ENCODE data around the gene DISP2. TPM values are rescaled to one million over a fixed set of nuclear protein-coding genes. Genes with fewer than 3 reads are reported as not detected.
A peak's percentile ranks its signal among the peaks of the same experiment; 100 is the strongest.

The DISP2 gene
- total RNA-seq, 1 experiment from 2014 or later: 0.35 TPM

DNA sequence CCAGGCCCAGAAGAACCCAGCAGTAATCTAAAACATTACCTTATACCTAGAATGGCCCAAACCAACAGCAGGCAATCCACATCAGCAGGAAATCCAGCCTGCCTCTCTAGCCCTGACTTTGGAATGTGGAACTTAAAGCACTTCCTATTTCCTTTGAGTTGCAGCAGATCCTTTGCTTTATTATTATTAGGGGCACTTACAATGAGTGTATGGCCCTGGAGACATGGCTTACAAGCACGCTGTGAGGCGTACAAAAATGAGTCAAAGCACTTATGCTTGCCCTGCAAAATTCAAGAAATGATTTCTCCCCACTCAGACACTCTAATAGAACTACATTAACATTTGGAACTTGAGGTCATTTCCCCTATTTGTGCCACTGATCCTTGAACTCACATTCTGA is 15.0 kb downstream of the DISP2 start:
- intact Hi-C loops (cut with micrococcal nuclease; ENCODE audit: unreplicated experiment): no loop called here
- Histone ChIP-seq H3K9me3 (ENCODE audit: insufficient read depth, low read depth) (no peaks in the 10 kb centered on the region), H3K9me2 (ENCODE audit: insufficient read depth) (no peaks in the 10 kb centered on the region), H3K27ac (no peak overlapping the region), H3K4me1 (replicated peaks; ENCODE audit: insufficient read depth) (no peaks in the 10 kb centered on the region), H3K79me2 (ENCODE audit: low read depth) (no peaks in the 10 kb centered on the region), H3K36me3 (ENCODE audit: low read depth) (no peaks in the 10 kb centered on the region), H4K20me1 (ENCODE audit: insufficient read depth) (no peaks in the 10 kb centered on the region), H3K4me3 (no peak overlapping the region), H3K4me2 (no peak overlapping the region), H2AFZ (no peak overlapping the region), H3F3A (ENCODE audit: insufficient read depth, low read depth) (no peaks in the 10 kb centered on the region), H3K27me3 (ENCODE audit: insufficient read depth, low read depth) (no peaks in the 10 kb centered on the region)
- BruUV-seq (replicated peaks): no TSS peak
- ChIA-PET CTCF (no interaction called here), POLR2A (ENCODE audit: unreplicated experiment) (no interaction called here)
- TF ChIP-seq, protein P1, sequence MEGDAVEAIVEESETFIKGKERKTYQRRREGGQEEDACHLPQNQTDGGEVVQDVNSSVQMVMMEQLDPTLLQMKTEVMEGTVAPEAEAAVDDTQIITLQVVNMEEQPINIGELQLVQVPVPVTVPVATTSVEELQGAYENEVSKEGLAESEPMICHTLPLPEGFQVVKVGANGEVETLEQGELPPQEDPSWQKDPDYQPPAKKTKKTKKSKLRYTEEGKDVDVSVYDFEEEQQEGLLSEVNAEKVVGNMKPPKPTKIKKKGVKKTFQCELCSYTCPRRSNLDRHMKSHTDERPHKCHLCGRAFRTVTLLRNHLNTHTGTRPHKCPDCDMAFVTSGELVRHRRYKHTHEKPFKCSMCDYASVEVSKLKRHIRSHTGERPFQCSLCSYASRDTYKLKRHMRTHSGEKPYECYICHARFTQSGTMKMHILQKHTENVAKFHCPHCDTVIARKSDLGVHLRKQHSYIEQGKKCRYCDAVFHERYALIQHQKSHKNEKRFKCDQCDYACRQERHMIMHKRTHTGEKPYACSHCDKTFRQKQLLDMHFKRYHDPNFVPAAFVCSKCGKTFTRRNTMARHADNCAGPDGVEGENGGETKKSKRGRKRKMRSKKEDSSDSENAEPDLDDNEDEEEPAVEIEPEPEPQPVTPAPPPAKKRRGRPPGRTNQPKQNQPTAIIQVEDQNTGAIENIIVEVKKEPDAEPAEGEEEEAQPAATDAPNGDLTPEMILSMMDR (conservative IDR thresholded peaks at IDR 0.05): no peak
- no peak for TF ChIP-seq EZH2 (IDR thresholded peaks at IDR 0.05; ENCODE audit: low read depth)
- DNase-seq: no peak

DNA sequence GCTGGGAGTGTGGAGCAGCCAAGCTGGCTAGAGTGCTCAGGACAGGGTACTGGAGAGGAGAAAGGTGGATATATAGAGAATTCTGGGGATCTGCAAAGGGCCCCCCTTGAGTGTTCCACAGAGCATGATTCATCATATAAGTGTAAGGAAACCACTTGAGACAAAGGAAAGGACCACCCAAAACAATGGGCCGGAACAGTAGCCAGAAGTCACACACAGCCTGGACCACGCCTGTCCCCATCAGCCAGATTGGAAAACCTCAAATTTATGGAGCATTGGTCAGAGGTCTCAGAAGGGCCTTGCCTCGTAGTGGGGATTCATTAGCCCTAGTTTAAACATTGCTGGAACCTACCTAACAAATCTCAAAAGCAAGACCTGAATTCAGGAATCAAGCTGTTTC is 19.6 kb downstream of the DISP2 start:
- no peak for DNase-seq
- CTCF ChIA-PET: no interaction called here
- Histone ChIP-seq H4K20me1 (ENCODE audit: insufficient read depth) (no peaks in the 10 kb centered on the region), H3K36me3 (ENCODE audit: low read depth) (no peaks in the 10 kb centered on the region), H3K4me1 (replicated peaks; ENCODE audit: insufficient read depth) (peaks cover 33% of the 10 kb centered on the region), H3K27ac (no peak overlapping the region), H2AFZ (no peak overlapping the region), H3K4me2 (no peak overlapping the region), H3K9me3 (ENCODE audit: insufficient read depth, low read depth) (no peaks in the 10 kb centered on the region), H3K9me2 (ENCODE audit: insufficient read depth) (no peaks in the 10 kb centered on the region; the same call in 1 of the 2 replicates), H3K27me3 (ENCODE audit: insufficient read depth, low read depth) (no peaks in the 10 kb centered on the region), H3K4me3 (no peak overlapping the region), H3F3A (ENCODE audit: insufficient read depth, low read depth) (peaks cover 19% of the 10 kb centered on the region), H3K79me2 (ENCODE audit: low read depth) (no peaks in the 10 kb centered on the region)
- POLR2A ChIA-PET (ENCODE audit: unreplicated experiment): no interaction called here
- TF ChIP-seq EZH2 (IDR thresholded peaks at IDR 0.05; ENCODE audit: low read depth): no peak
- TF ChIP-seq, protein P1 (conservative IDR thresholded peaks at IDR 0.05): no peak
- no TSS peak for BruUV-seq (replicated peaks)
- intact Hi-C loops (cut with micrococcal nuclease; ENCODE audit: unreplicated experiment): no loop called here

DNA sequence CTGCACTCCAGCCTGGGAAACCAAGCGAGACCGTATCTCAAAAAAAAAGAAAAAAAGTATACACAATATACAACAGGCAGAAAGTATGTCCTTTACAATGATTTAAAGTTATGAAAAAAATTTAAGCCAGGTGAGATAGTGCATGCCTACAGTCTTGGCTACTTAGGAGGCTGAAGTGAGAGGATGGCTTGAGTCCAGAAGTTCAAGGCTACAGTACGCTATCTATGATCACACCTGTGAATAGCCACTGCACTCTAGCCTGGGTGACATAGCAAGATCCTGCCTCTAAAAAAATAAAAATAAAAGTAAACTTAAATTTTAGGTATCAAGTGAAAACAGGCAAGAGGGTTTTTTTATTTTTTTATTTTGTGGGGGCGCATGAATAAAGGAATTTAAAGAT is 21.4 kb downstream of the DISP2 start:
- H3K79me2 ChIP-seq (ENCODE audit: low read depth): peaks cover 16% of the 10 kb centered on the region

More for the DNA sequence above, 21.4 kb downstream of the DISP2 start:
- ChIA-PET CTCF (interaction anchor here (0.6 to 1.0 kb wide), 2 partner anchors 42 to 210 kb away, joined by 3 to 4 read pairs; no protein-coding TSS in a partner anchor), POLR2A (ENCODE audit: unreplicated experiment) (interaction anchor here (0.6 kb wide), 1 partner anchor 152 kb away, joined by 8 read pairs; no protein-coding TSS in a partner anchor)
- Histone ChIP-seq H3K9me3 (ENCODE audit: insufficient read depth, low read depth) (no peaks in the 10 kb centered on the region), H3K4me1 (replicated peaks; ENCODE audit: insufficient read depth) (peaks cover 40% of the 10 kb centered on the region), H3K4me2 (peak overlapping the region; percentile 43), H3F3A (ENCODE audit: insufficient read depth, low read depth) (peaks cover 19% of the 10 kb centered on the region), H3K27ac (peak overlapping the region; percentile 94), H3K36me3 (ENCODE audit: low read depth) (no peaks in the 10 kb centered on the region), H3K27me3 (ENCODE audit: insufficient read depth, low read depth) (no peaks in the 10 kb centered on the region), H3K4me3 (no peak overlapping the region), H3K9me2 (ENCODE audit: insufficient read depth) (no peaks in the 10 kb centered on the region; the same call in 1 of the 2 replicates), H4K20me1 (ENCODE audit: insufficient read depth) (no peaks in the 10 kb centered on the region), H2AFZ (no peak overlapping the region)
- intact Hi-C loops (cut with micrococcal nuclease; ENCODE audit: unreplicated experiment): no loop called here
- BruUV-seq (replicated peaks): no TSS peak
- TF ChIP-seq EZH2 (IDR thresholded peaks at IDR 0.05; ENCODE audit: low read depth): no peak
- TF ChIP-seq, protein P1 (conservative IDR thresholded peaks at IDR 0.05): no peak
- no peak for DNase-seq
